Caco-2 (cell line): ENCODE results near the gene BRF1. TPM values are rescaled to one million over a fixed set of nuclear protein-coding genes. Genes with fewer than 3 reads are reported as not detected.

Experiments
- BruUV-seq: library from RNA; stranded (reverse); fragments of 400-500 nt; replicated peaks from 2 replicates; lab custom pipeline; 2021; lab: Mats Ljungman, UMichigan
- CTCF ChIA-PET: fragments of 300-600 bp; sonication (Branson Sonifier 250); formaldehyde crosslinking; loops from one replicate; lab custom pipeline; 2022; ENCODE audit warnings: antibody characterized with exemption; lab: Charles Lee
- POLR2A ChIA-PET: fragments of 300-600 bp; sonication (Branson Sonifier 250); formaldehyde crosslinking; loops from one replicate; lab custom pipeline; 2022; ENCODE audit warnings: antibody characterized with exemption; lab: Charles Lee
- DNase-seq, 2 experiments: peaks; one replicate each; pipeline versions ENCODE4 v3.0.0 to v3.0.0-alpha.2; 2020 to 2022
- H3K27me3 ChIP-seq: replicated peaks from 2 replicates; pipeline ENCODE4 v1.6.0; 2011; ENCODE audit warnings: low read length; ENCODE audit not compliant: control insufficient read depth, insufficient read depth
- H3K36me3 ChIP-seq: 2 replicates; pipeline ENCODE4 v1.5.1; 2011; ENCODE audit warnings: low read length; ENCODE audit not compliant: control insufficient read depth, insufficient read depth
- H3K4me1 ChIP-seq: fragments of 250-450 bp; sonication (Bioruptor Pico); 2 replicates; pipeline ENCODE4 v1.5.1; 2020; ENCODE audit warnings: mild to moderate bottlenecking
- H3K4me3 ChIP-seq: 2 replicates; pipeline ENCODE4 v1.5.1; 2011; ENCODE audit warnings: low read depth, mild to moderate bottlenecking, control low read depth, low read length
- H3K9me3 ChIP-seq: fragments of 250-450 bp; sonication (Bioruptor Pico); 2 replicates; pipeline ENCODE4 v1.5.1; 2020; ENCODE audit warnings: mild to moderate bottlenecking, moderate library complexity
- H3K27ac Mint-ChIP-seq: one replicate; pipeline ENCODE4 v1.8.0; 2022; ENCODE audit warnings: mixed read lengths; ENCODE audit not compliant: unreplicated experiment
- H3K27me3 Mint-ChIP-seq: one replicate; pipeline ENCODE4 v1.8.0; 2022; ENCODE audit warnings: mixed read lengths; ENCODE audit not compliant: insufficient read depth, unreplicated experiment
- H3K36me3 Mint-ChIP-seq: one replicate; pipeline ENCODE4 v1.8.0; 2022; ENCODE audit warnings: mild to moderate bottlenecking, mixed read lengths; ENCODE audit not compliant: insufficient read depth, unreplicated experiment
- H3K4me1 Mint-ChIP-seq: one replicate; pipeline ENCODE4 v1.8.0; 2022; ENCODE audit warnings: low read depth, mixed read lengths; ENCODE audit not compliant: unreplicated experiment
- H3K4me3 Mint-ChIP-seq: one replicate; pipeline ENCODE4 v1.8.0; 2022; ENCODE audit warnings: mild to moderate bottlenecking, moderate library complexity, mixed read lengths; ENCODE audit not compliant: unreplicated experiment
- H3K9me3 Mint-ChIP-seq: one replicate; pipeline ENCODE4 v1.8.0; 2022; ENCODE audit warnings: mixed read lengths; ENCODE audit not compliant: unreplicated experiment
- intact Hi-C: fragments of 100-400 bp; cut with micrococcal nuclease; formaldehyde crosslinking; loops from one replicate; pipeline ENCODE4 v1.10.0; 2022; ENCODE audit not compliant: unreplicated experiment
- total RNA-seq: library from RNA; stranded (reverse); gene quantifications from 2 replicates; pipeline ENCODE4 v1.2.3, GENCODE V29; 2022
- TF ChIP-seq, protein P1 (sequence below), 2 experiments: fragments of 200-600 bp in 1 of 2; IDR thresholded peaks; 1 replicate in 1 of 2; 2 replicates in 1 of 2; pipeline versions ENCODE4 v1.5.1 to v1.8.0; 2011 to 2022; ENCODE audit warnings: antibody characterized with exemption in 1 of 2, control low read depth in 1 of 2, inconsistent platforms in 1 of 2, low read depth in 1 of 2, low read length in 1 of 2, mild to moderate bottlenecking in 1 of 2, moderate library complexity in 1 of 2; ENCODE audit not compliant: insufficient read depth in 1 of 2, severe bottlenecking in 1 of 2, unreplicated experiment in 1 of 2

BRF1 gene
- total RNA-seq, 1 experiment from 2014 or later = 43.6 TPM

DNA sequence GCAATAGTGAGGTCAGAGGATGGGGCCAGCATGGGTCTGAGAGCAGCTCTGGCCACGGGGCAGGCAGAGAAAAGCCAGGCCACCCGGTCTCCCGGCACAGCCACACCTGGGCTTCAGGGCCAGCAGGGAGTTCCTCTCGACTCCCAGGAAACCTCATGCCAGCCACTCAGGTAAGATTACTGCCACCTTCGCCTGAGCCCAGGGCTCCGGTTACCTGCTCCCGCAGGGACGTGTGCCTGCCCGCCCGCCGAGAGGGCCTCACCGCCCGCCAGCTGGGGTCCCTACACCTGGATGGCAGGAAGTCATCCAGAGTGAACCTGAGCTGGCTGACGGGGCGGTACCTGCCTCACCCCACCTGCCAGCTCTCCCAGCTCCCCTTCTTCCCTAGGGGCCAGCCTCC is 139.5 kb downstream of the BRF1 start:
- ChIA-PET CTCF (no interaction called here), POLR2A (no interaction called here)
- Mint-ChIP-seq H3K27ac (no peak overlapping the region), H3K36me3 (no peaks in the 10 kb centered on the region), H3K9me3 (no peaks in the 10 kb centered on the region), H3K4me1 (no peaks in the 10 kb centered on the region), H3K4me3 (no peak overlapping the region), H3K27me3 (no peaks in the 10 kb centered on the region)
- H3K27me3 ChIP-seq = no peaks in the 10 kb centered on the region
- no peaks in the 10 kb centered on the region for H3K9me3 ChIP-seq
- H3K36me3 ChIP-seq = no peaks in the 10 kb centered on the region
- H3K4me1 ChIP-seq = no peaks in the 10 kb centered on the region
- DNase-seq = no peak
- no TSS peak for BruUV-seq
- TF ChIP-seq, protein P1, sequence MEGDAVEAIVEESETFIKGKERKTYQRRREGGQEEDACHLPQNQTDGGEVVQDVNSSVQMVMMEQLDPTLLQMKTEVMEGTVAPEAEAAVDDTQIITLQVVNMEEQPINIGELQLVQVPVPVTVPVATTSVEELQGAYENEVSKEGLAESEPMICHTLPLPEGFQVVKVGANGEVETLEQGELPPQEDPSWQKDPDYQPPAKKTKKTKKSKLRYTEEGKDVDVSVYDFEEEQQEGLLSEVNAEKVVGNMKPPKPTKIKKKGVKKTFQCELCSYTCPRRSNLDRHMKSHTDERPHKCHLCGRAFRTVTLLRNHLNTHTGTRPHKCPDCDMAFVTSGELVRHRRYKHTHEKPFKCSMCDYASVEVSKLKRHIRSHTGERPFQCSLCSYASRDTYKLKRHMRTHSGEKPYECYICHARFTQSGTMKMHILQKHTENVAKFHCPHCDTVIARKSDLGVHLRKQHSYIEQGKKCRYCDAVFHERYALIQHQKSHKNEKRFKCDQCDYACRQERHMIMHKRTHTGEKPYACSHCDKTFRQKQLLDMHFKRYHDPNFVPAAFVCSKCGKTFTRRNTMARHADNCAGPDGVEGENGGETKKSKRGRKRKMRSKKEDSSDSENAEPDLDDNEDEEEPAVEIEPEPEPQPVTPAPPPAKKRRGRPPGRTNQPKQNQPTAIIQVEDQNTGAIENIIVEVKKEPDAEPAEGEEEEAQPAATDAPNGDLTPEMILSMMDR (IDR thresholded peaks at IDR 0.05; ENCODE audit: insufficient read depth in 1 of 2, low read depth in 1 of 2, low read length in 1 of 2, severe bottlenecking in 1 of 2, unreplicated experiment in 1 of 2) = no peak
- intact Hi-C loops = no loop called here
- no peak overlapping the region for H3K4me3 ChIP-seq

DNA sequence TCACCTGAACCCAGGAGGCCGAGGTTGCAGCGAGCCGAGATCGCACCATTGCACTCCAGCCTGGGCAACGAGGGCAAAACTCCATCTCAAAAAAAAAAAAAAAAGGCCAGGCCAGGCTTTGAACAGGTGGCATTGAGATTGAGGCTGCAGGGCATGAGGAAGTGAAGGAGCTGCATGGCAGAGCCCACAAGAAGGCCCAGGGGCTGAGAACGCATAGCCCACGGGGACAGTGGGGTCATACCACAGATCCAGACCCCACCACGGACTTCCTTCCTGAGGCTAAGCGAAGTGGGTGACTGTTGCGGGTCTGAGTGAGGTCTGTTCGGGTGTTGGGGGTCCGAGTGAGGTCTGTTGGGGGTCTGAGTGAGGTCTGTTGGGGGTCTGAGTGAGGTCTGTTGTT is 140.0 kb downstream of the BRF1 start:
- Histone ChIP-seq H3K9me3 (no peaks in the 10 kb centered on the region), H3K36me3 (no peaks in the 10 kb centered on the region), H3K4me1 (no peaks in the 10 kb centered on the region), H3K27me3 (no peaks in the 10 kb centered on the region), H3K4me3 (no peak overlapping the region)
- H3K9me3 Mint-ChIP-seq = no peaks in the 10 kb centered on the region
- no peaks in the 10 kb centered on the region for H3K36me3 Mint-ChIP-seq
- H3K4me1 Mint-ChIP-seq = no peaks in the 10 kb centered on the region
- TF ChIP-seq, protein P1 (IDR thresholded peaks at IDR 0.05; ENCODE audit: insufficient read depth in 1 of 2, low read depth in 1 of 2, low read length in 1 of 2, severe bottlenecking in 1 of 2, unreplicated experiment in 1 of 2) = no peak
- DNase-seq = no peak
- no TSS peak for BruUV-seq
- ChIA-PET CTCF (no interaction called here), POLR2A (no interaction called here)
- H3K27ac Mint-ChIP-seq = no peak overlapping the region
- no peak overlapping the region for H3K4me3 Mint-ChIP-seq
- intact Hi-C loops = no loop called here
- H3K27me3 Mint-ChIP-seq = no peaks in the 10 kb centered on the region

DNA sequence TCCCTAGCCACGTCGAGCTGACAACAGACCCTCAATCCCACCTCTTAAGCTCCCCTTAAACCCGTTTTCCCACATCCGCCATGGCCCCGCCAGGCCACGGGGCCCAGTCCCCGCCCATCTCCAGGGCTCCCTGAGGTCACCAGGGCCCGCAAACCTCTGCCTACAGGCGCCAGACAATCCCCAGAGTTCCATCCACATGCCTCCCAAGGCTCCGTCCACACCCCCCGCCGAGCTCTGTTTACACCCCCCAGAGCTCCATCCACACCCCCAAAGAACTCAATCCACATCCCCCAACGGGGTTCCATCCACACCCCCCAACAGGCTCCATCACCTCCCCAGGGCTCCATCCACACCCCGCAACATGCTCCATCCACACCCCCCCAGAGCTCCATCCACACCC is 141.5 kb downstream of the BRF1 start:
- Mint-ChIP-seq H3K36me3 (no peaks in the 10 kb centered on the region), H3K27me3 (no peaks in the 10 kb centered on the region), H3K4me3 (no peak overlapping the region), H3K27ac (no peak overlapping the region), H3K9me3 (no peaks in the 10 kb centered on the region), H3K4me1 (no peaks in the 10 kb centered on the region)
- ChIA-PET CTCF (interaction anchor here (0.6 kb wide), 1 partner anchor 184 kb away, joined by 4 read pairs; no protein-coding TSS in a partner anchor), POLR2A (no interaction called here)
- no peaks in the 10 kb centered on the region for H3K4me1 ChIP-seq
- H3K36me3 ChIP-seq = no peaks in the 10 kb centered on the region
- intact Hi-C loops = no loop called here
- DNase-seq = no peak
- H3K4me3 ChIP-seq = no peak overlapping the region
- no peaks in the 10 kb centered on the region for H3K27me3 ChIP-seq
- no peaks in the 10 kb centered on the region for H3K9me3 ChIP-seq
- BruUV-seq = no TSS peak
- TF ChIP-seq, protein P1 (IDR thresholded peaks at IDR 0.05; ENCODE audit: insufficient read depth in 1 of 2, low read depth in 1 of 2, low read length in 1 of 2, severe bottlenecking in 1 of 2, unreplicated experiment in 1 of 2) = no peak

Other genes starting within 250 kb of the BRF1 start
- 0.19 TPM in 1 of 2 replicates, not detected in the other for gene GPR132, start 235.6 kb downstream of the BRF1 start, total RNA-seq
- 34.5 and 43.0 TPM in 2 replicates for gene JAG2, start 132.2 kb downstream of the BRF1 start, total RNA-seq
- gene NUDT14, start 119.7 kb downstream of the BRF1 start, total RNA-seq = 52.7 and 63.4 TPM in 2 replicates
- 22.7 and 25.3 TPM in 2 replicates for gene BTBD6, start 52.5 kb downstream of the BRF1 start, total RNA-seq
- gene PACS2, start 13.7 kb upstream of the BRF1 start, total RNA-seq = 58.1 and 60.0 TPM in 2 replicates
- 0.86 and 0.91 TPM in 2 replicates for gene TEX22, start 97.5 kb upstream of the BRF1 start, total RNA-seq
- gene MTA1, start 118.8 kb upstream of the BRF1 start, total RNA-seq = 158 and 167 TPM in 2 replicates
- gene CRIP2, start 173.8 kb upstream of the BRF1 start, total RNA-seq = 0.88 and 1.5 TPM in 2 replicates
- gene CRIP1, start 185.9 kb upstream of the BRF1 start, total RNA-seq = 46.0 and 75.1 TPM in 2 replicates
- gene TEDC1, start 190.2 kb upstream of the BRF1 start, total RNA-seq = 30.3 and 30.8 TPM in 2 replicates
- 0.28 TPM in 1 of 2 replicates, not detected in the other for gene TMEM121, start 225.6 kb upstream of the BRF1 start, total RNA-seq